ENCODE data around the gene B3GALT5.

- TF ChIP-seq CTCF (IDR thresholded peaks at IDR 0.05): no peak
- TF ChIP-seq POLR2A (IDR thresholded peaks at IDR 0.05): no peak
Observed at GRCh38 chr21:39599191-39599970, 13.4 kb upstream of the B3GALT5 start.
